H1 (cell line): ENCODE measurements around the gene GPX7. TPM values are rescaled to one million over a fixed set of nuclear protein-coding genes. Genes with fewer than 3 reads are reported as not detected.

Experiments used
- CTCF ChIA-PET: fragments of 300-600 bp; sonication (Branson Sonifier 250); formaldehyde crosslinking; loops from one replicate; lab custom pipeline; 2021; ENCODE audit not compliant: partially characterized antibody; lab: Charles Lee
- POLR2A ChIA-PET: fragments of 300-600 bp; sonication (Branson Sonifier 250); formaldehyde crosslinking; loops from one replicate; lab custom pipeline; 2021; ENCODE audit warnings: inconsistent platforms; ENCODE audit not compliant: partially characterized antibody; lab: Charles Lee
- DNase-seq, 2 experiments: peaks; one replicate each; pipeline versions ENCODE4 v3.0.0 to v3.0.0-alpha.2; 2010 to 2022; ENCODE audit warnings: low spot score in 2 of 2, low read depth in 1 of 2, mixed read lengths in 1 of 2
- FAIRE-seq: peaks from 2 replicates; lab custom pipeline; 2011; peaks lifted over from hg19 to GRCh38; lab: Jason Lieb, UNC
- H2AFZ ChIP-seq: 2 replicates; pipeline ENCODE4 v1.8.1; 2012; ENCODE audit warnings: low read length, inconsistent platforms
- H2AK5ac ChIP-seq: 2 replicates; pipeline ENCODE4 v1.6.1; 2013; ENCODE audit warnings: low read depth, low read length
- H2BK120ac ChIP-seq: replicated peaks from 2 replicates; pipeline ENCODE3; 2013; ENCODE audit warnings: low read depth, low read length, inconsistent platforms
- H2BK12ac ChIP-seq: 2 replicates; pipeline ENCODE4 v1.6.1; 2013; ENCODE audit warnings: low read depth, low read length
- H2BK15ac ChIP-seq: 2 replicates; pipeline ENCODE4 v1.6.1; 2013; ENCODE audit warnings: low read length
- H2BK20ac ChIP-seq: 2 replicates; pipeline ENCODE4 v1.6.1; 2013; ENCODE audit warnings: low read length
- H2BK5ac ChIP-seq: 2 replicates; pipeline ENCODE4 v1.6.1; 2013; ENCODE audit warnings: low read depth, low read length
- H3K14ac ChIP-seq: 2 replicates; pipeline ENCODE4 v1.6.1; 2013; ENCODE audit warnings: inconsistent platforms; ENCODE audit not compliant: insufficient read length
- H3K18ac ChIP-seq: 2 replicates; pipeline ENCODE4 v1.6.1; 2013; ENCODE audit warnings: low read length; ENCODE audit errors: extremely low read depth
- H3K23ac ChIP-seq: 2 replicates; pipeline ENCODE4 v1.6.1; 2013; ENCODE audit warnings: inconsistent platforms; ENCODE audit not compliant: insufficient read length
- H3K23me2 ChIP-seq: 2 replicates; pipeline ENCODE4 v1.6.1; 2013; ENCODE audit warnings: low read depth, low read length
- H3K27ac ChIP-seq: 2 replicates; pipeline ENCODE4 v1.6.1; 2011; ENCODE audit warnings: low read depth, low read length, inconsistent platforms
- H3K27me3 ChIP-seq, 4 experiments: replicated peaks in 1 of 4; 1 replicate in 1 of 4; 2 replicates in 3 of 4; pipeline versions ENCODE4 v1.6.1 to v1.8.1; 2011 to 2013; ENCODE audit warnings: low read length in 3 of 4, mild to moderate bottlenecking in 3 of 4, inconsistent platforms in 2 of 4, mixed read lengths in 2 of 4, moderate library complexity in 1 of 4; ENCODE audit not compliant: control insufficient read depth in 3 of 4, insufficient read depth in 3 of 4; ENCODE audit errors: extremely low read depth in 1 of 4
- H3K36me3 ChIP-seq, 4 experiments: 2 replicates each; pipeline versions ENCODE4 v1.6.1 to v1.8.1; 2011 to 2013; ENCODE audit warnings: mild to moderate bottlenecking in 4 of 4, low read length in 3 of 4, moderate library complexity in 2 of 4, control low read depth in 1 of 4, inconsistent platforms in 1 of 4; ENCODE audit not compliant: insufficient read depth in 4 of 4, control insufficient read depth in 2 of 4
- H3K4ac ChIP-seq: replicated peaks from 2 replicates; pipeline ENCODE3; 2013; ENCODE audit warnings: low read length, low read depth, mixed read lengths, inconsistent platforms; ENCODE audit not compliant: insufficient read length
- H3K4me1 ChIP-seq, 4 experiments: replicated peaks in 1 of 4; 1 replicate in 1 of 4; 2 replicates in 3 of 4; pipeline versions ENCODE4 v1.6.1 to v1.8.1; 2011 to 2013; ENCODE audit warnings: low read length in 3 of 4, inconsistent platforms in 2 of 4, mixed read lengths in 1 of 4; ENCODE audit not compliant: insufficient read depth in 4 of 4, control insufficient read depth in 3 of 4
- H3K4me2 ChIP-seq, 2 experiments: 2 replicates each; pipeline versions ENCODE4 v1.6.1 to v1.8.1; 2011 to 2013; ENCODE audit warnings: low read depth in 2 of 2, low read length in 2 of 2, control low read depth in 1 of 2, inconsistent platforms in 1 of 2, mild to moderate bottlenecking in 1 of 2; ENCODE audit not compliant: insufficient read depth in 1 of 2
- H3K4me3 ChIP-seq, 4 experiments: fragments of 200-600, 300-600 bp in 1 of 4; sonication (generic), shearing (Covaris generic), sonication (Bioruptor Twin) in 1 of 4; 2 replicates each; pipeline versions ENCODE4 v1.5.1 to v1.8.1; 2011 to 2016; ENCODE audit warnings: low read length in 4 of 4, low read depth in 3 of 4, control low read depth in 2 of 4, inconsistent platforms in 2 of 4, mild to moderate bottlenecking in 2 of 4, mixed read lengths in 1 of 4, moderate library complexity in 1 of 4; ENCODE audit not compliant: insufficient read depth in 2 of 4; ENCODE audit errors: extremely low read depth in 1 of 4
- H3K56ac ChIP-seq: replicated peaks from 2 replicates; pipeline ENCODE3; 2013; ENCODE audit warnings: low read depth, mild to moderate bottlenecking, mixed read lengths, low read length, inconsistent platforms; ENCODE audit not compliant: insufficient read length
- H3K79me1 ChIP-seq: 2 replicates; pipeline ENCODE4 v1.6.1; 2013; ENCODE audit warnings: low read depth, low read length, control low read depth
- H3K79me2 ChIP-seq, 2 experiments: 2 replicates each; pipeline versions ENCODE4 v1.6.1 to v1.8.1; 2012 to 2013; ENCODE audit warnings: low read length in 2 of 2, mild to moderate bottlenecking in 2 of 2, inconsistent platforms in 1 of 2; ENCODE audit not compliant: insufficient read depth in 2 of 2, control insufficient read depth in 1 of 2
- H3K9ac ChIP-seq, 4 experiments: replicated peaks in 1 of 4; 1 replicate in 1 of 4; 2 replicates in 3 of 4; pipeline versions ENCODE4 v1.6.1 to v1.8.1; 2011 to 2013; ENCODE audit warnings: low read depth in 3 of 4, low read length in 3 of 4, control low read depth in 2 of 4, mild to moderate bottlenecking in 2 of 4, moderate library complexity in 2 of 4, inconsistent platforms in 1 of 4; ENCODE audit errors: extremely low read depth in 1 of 4
- H3K9me3 ChIP-seq, 2 experiments: 2 replicates each; pipeline versions ENCODE4 v1.6.1 to v1.8.1; 2012 to 2013; ENCODE audit warnings: mild to moderate bottlenecking in 2 of 2, moderate library complexity in 2 of 2, control low read depth in 1 of 2, inconsistent platforms in 1 of 2, low read depth in 1 of 2, low read length in 1 of 2, mixed read lengths in 1 of 2; ENCODE audit not compliant: insufficient read depth in 2 of 2
- H4K20me1 ChIP-seq, 2 experiments: replicated peaks in 1 of 2; 2 replicates each; pipeline versions ENCODE3 to v1.8.1; 2011 to 2013; ENCODE audit warnings: inconsistent platforms in 2 of 2, low read length in 2 of 2, mild to moderate bottlenecking in 1 of 2; ENCODE audit not compliant: insufficient read depth in 2 of 2, control insufficient read depth in 1 of 2
- H4K5ac ChIP-seq: 2 replicates; pipeline ENCODE4 v1.6.1; 2013; ENCODE audit warnings: low read length, low read depth, mixed read lengths, inconsistent platforms; ENCODE audit not compliant: insufficient read length
- H4K8ac ChIP-seq: 2 replicates; pipeline ENCODE4 v1.8.0; 2013; ENCODE audit warnings: mild to moderate bottlenecking, moderate library complexity, low read length, inconsistent platforms; ENCODE audit not compliant: insufficient read depth; ENCODE audit errors: extremely low read depth
- H4K91ac ChIP-seq: replicated peaks from 2 replicates; pipeline ENCODE3; 2013; ENCODE audit warnings: low read length, mixed read lengths, inconsistent platforms; ENCODE audit not compliant: insufficient read length
- CTBP2 ChIP-seq: IDR thresholded peaks from 2 replicates; pipeline ENCODE4 v1.7.0; 2011; ENCODE audit warnings: borderline replicate concordance, mild to moderate bottlenecking, moderate library complexity, mixed read lengths, low read length; ENCODE audit not compliant: insufficient read depth, insufficient read length
- EZH2 ChIP-seq: fragments of 200-600 bp; sonication (generic); IDR thresholded peaks from 2 replicates; pipeline ENCODE4 v1.7.1; 2012; ENCODE audit warnings: low read depth, mild to moderate bottlenecking, moderate library complexity, low read length, inconsistent platforms; ENCODE audit not compliant: severe bottlenecking
- PHF8 ChIP-seq: fragments of 200-600 bp; sonication (generic); conservative IDR thresholded peaks from 2 replicates; pipeline ENCODE4 v1.7.1; 2012; ENCODE audit warnings: low read depth, mild to moderate bottlenecking, inconsistent platforms, low read length, moderate library complexity
- RAD21 ChIP-seq, 2 experiments: IDR thresholded peaks in 1 of 2; conservative IDR thresholded peaks in 1 of 2; 2 replicates each; pipeline ENCODE4 v1.6.1; 2011; ENCODE audit warnings: low read depth in 2 of 2, low read length in 2 of 2, improper control_type of control experiment in 1 of 2, inconsistent platforms in 1 of 2, mild to moderate bottlenecking in 1 of 2, moderate library complexity in 1 of 2
- SIRT6 ChIP-seq: IDR thresholded peaks from one replicate; pipeline ENCODE4 v1.7.1; 2012; ENCODE audit warnings: low read length, inconsistent platforms
- SUZ12 ChIP-seq: fragments of 200-600 bp; sonication (generic); IDR thresholded peaks from 2 replicates; pipeline ENCODE4 v1.6.1; 2012; ENCODE audit warnings: mild to moderate bottlenecking, inconsistent platforms, low read length, moderate library complexity, mixed read lengths
- TAF7 ChIP-seq: optimal IDR thresholded peaks from 2 replicates; pipeline ENCODE3; 2011; ENCODE audit warnings: low read depth, mild to moderate bottlenecking, inconsistent platforms, low read length, moderate library complexity, borderline replicate concordance
- USF2 ChIP-seq: IDR thresholded peaks from 2 replicates; pipeline ENCODE4 v1.6.1; 2011; ENCODE audit warnings: low read length, improper control_type of control experiment
- WGBS, 2 experiments: shearing (Covaris generic) in 1 of 2; methylation state at CpG; one replicate each; pipeline versions ENCODE4 v1.1.6 to v1.1.7; 2013 to 2015; ENCODE audit warnings: low lambda C conversion rate in 2 of 2, mixed read lengths in 2 of 2, inconsistent platforms in 1 of 2, low coverage in 1 of 2, missing lambda C conversion rate in 1 of 2; ENCODE audit not compliant: insufficient replicate concordance in 2 of 2, insufficient coverage in 1 of 2, insufficient read length in 1 of 2; ENCODE audit errors: extremely low coverage in 1 of 2, missing lambda C conversion rate in 1 of 2; 5-methylcytosine and 5-hydroxymethylcytosine counted together
- polyA plus RNA-seq, 7 experiments: library from polyadenylated mRNA; depleted of rRNA in 3 of 7; stranded (reverse) in 5 of 7; unstranded in 2 of 7; fragments of >200 nt in 5 of 7; fragments of 200-250 nt in 2 of 7; gene quantifications; 1 replicate in 5 of 7; 2 replicates in 1 of 7; 4 replicates in 1 of 7; pipeline versions ENCODE4 v1.2.1 to v1.2.3, GENCODE V29; 2011 to 2013; ENCODE audit warnings: missing spikeins in 2 of 7, mixed read lengths in 2 of 7
- total RNA-seq: library from RNA; stranded (reverse); fragmentation: NEBNext Ultra II Directional; extraction: Animal tissue kit (Norgen Biotek cat#: 25700); gene quantifications from 2 replicates; pipeline ENCODE4 v1.2.1, GENCODE V29; 2021

The GPX7 gene
- total and polyA plus RNA-seq, 2 of the 8 experiments (the other 6 are each of a cell fraction or from before 2014, with no cell fraction given), result 13.0 to 37.5 TPM

GRCh38 chr1:52651904-52652303 is 49.7 kb downstream of the GPX7 start:
- H4K20me1 ChIP-seq, result no peaks in the 10 kb centered on the region
- H3K14ac ChIP-seq, result no peak overlapping the region
- no peak overlapping the region for H2AFZ ChIP-seq
- no peak overlapping the region for H3K23ac ChIP-seq
- H2AK5ac ChIP-seq, result no peak overlapping the region
- no peak overlapping the region for H3K9ac ChIP-seq
- H4K91ac ChIP-seq, result no peak overlapping the region
- no peak overlapping the region for H2BK15ac ChIP-seq
- H3K79me1 ChIP-seq, result no peaks in the 10 kb centered on the region
- H3K79me2 ChIP-seq, result no peaks in the 10 kb centered on the region
- no peak overlapping the region for H3K18ac ChIP-seq
- TF ChIP-seq TAF7 (no peak), RAD21 (IDR thresholded peaks at IDR 0.05 in 1 of 2, conservative IDR thresholded peaks at IDR 0.05 in 1 of 2; ENCODE audit: low read depth in 2 of 2, low read length in 2 of 2) (no peak), SUZ12 (no peak), CTBP2 (no peak), USF2 (peak; percentile 15; the same call in 1 of the 2 replicates), PHF8 (no peak), EZH2 (no peak), SIRT6 (no peak)
- ChIA-PET CTCF (interaction anchor here (0.6 to 0.9 kb wide), 4 partner anchors 9 to 284 kb away, joined by 3 to 4 read pairs (median 3); no protein-coding TSS in a partner anchor), POLR2A (interaction anchor here (0.9 to 1.6 kb wide), 2 partner anchors 10 to 11 kb away, joined by 3 to 4 read pairs; no protein-coding TSS in a partner anchor)
- H3K4me3 ChIP-seq, result no peak overlapping the region
- no peak overlapping the region for H2BK20ac ChIP-seq
- no peaks in the 10 kb centered on the region for H3K23me2 ChIP-seq
- no peaks in the 10 kb centered on the region for H3K27me3 ChIP-seq
- H2BK5ac ChIP-seq, result no peak overlapping the region
- H3K4me2 ChIP-seq, result no peak overlapping the region
- DNase-seq (no peak), FAIRE-seq (no peak)
- H3K4ac ChIP-seq, result no peak overlapping the region
- no peak overlapping the region for H2BK120ac ChIP-seq
- H3K27ac ChIP-seq, result no peak overlapping the region
- WGBS, 2 experiments, result 91% methylated on average over 1 of the region's 1 CpG; no CpG with 5 or more reads in 1 of the 2 experiments
- H3K36me3 ChIP-seq, result no peaks in the 10 kb centered on the region
- no peak overlapping the region for H4K5ac ChIP-seq
- H2BK12ac ChIP-seq, result no peak overlapping the region
- H3K4me1 ChIP-seq, result no peaks in the 10 kb centered on the region
- no peaks in the 10 kb centered on the region for H3K9me3 ChIP-seq
- no peak overlapping the region for H3K56ac ChIP-seq
- H4K8ac ChIP-seq, result no peak overlapping the region
